Glutamatergic neuron (in vitro differentiated cells): Measurements from ENCODE around the gene STARD10. TPM values are rescaled to one million over a fixed set of nuclear protein-coding genes. Genes with fewer than 3 reads are reported as not detected.

ENCODE experiments used
- DNase-seq: peaks from one replicate; pipeline ENCODE4 v3.0.0; 2022
- H3K27ac Mint-ChIP-seq: one replicate; pipeline ENCODE4 v1.8.0; 2020; ENCODE audit warnings: mild to moderate bottlenecking, mixed read lengths, inconsistent platforms; ENCODE audit not compliant: unreplicated experiment
- H3K27me3 Mint-ChIP-seq: one replicate; pipeline ENCODE4 v1.8.0; 2020; ENCODE audit warnings: mild to moderate bottlenecking, moderate library complexity, mixed read lengths, inconsistent platforms; ENCODE audit not compliant: unreplicated experiment
- H3K36me3 Mint-ChIP-seq: one replicate; pipeline ENCODE4 v1.8.0; 2020; ENCODE audit warnings: mild to moderate bottlenecking, mixed read lengths, inconsistent platforms; ENCODE audit not compliant: unreplicated experiment
- H3K4me1 Mint-ChIP-seq: one replicate; pipeline ENCODE4 v1.8.0; 2020; ENCODE audit warnings: mild to moderate bottlenecking, low read depth, mixed read lengths, inconsistent platforms; ENCODE audit not compliant: unreplicated experiment
- H3K4me3 Mint-ChIP-seq: one replicate; pipeline ENCODE4 v1.8.0; 2020; ENCODE audit warnings: mild to moderate bottlenecking, mixed read lengths, inconsistent platforms; ENCODE audit not compliant: unreplicated experiment
- H3K9me3 Mint-ChIP-seq: one replicate; pipeline ENCODE4 v1.8.0; 2020; ENCODE audit warnings: mild to moderate bottlenecking, moderate library complexity, mixed read lengths, inconsistent platforms; ENCODE audit not compliant: unreplicated experiment
- total RNA-seq: library from RNA; stranded (reverse); fragmentation: NEBNext Ultra II Directional; extraction: Animal tissue kit (Norgen Biotek cat#: 25700); gene quantifications from one replicate; pipeline ENCODE4 v1.2.1, GENCODE V29; 2021; ENCODE audit not compliant: unreplicated experiment
- TF ChIP-seq, protein P1 (sequence below): fragments of 200-600 bp; sonication (generic); IDR thresholded peaks from one replicate; pipeline ENCODE4 v1.5.0; 2021; ENCODE audit not compliant: partially characterized antibody, unreplicated experiment

Gene STARD10
- total RNA-seq, 1 donor from 2014 or later = 13.5 TPM

DNA sequence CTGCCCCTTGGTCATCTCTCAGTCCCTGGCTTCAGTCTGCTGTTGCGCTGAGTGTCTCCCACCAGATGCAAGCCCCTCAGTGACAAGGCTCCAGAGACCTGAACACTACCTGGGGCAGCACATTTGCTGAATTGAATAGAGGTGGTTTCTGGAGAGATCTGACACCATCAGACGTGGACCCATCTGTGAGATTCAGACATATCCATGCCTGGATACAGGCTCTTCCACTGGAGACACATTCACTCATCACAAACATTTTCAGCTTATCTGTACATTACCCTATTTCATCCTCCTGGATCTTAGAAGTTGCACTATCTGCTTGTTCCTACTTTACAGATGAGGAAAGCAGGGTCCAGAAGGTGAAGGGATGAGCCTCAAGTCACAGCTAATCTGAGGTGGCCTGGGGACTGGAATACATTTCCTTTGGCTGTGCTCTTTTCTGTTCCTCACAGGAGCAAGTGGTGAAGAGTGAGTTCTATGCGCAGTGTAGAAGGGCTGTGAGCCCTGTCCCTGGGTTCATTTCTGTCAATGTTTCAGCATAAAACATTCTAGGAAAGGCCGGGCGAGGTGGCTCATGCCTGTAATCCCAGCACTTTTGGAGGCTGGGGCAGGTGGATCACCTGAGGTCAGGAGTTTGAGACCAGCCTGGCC lies 39.4 kb upstream of the STARD10 start:
- TF ChIP-seq, protein P1, sequence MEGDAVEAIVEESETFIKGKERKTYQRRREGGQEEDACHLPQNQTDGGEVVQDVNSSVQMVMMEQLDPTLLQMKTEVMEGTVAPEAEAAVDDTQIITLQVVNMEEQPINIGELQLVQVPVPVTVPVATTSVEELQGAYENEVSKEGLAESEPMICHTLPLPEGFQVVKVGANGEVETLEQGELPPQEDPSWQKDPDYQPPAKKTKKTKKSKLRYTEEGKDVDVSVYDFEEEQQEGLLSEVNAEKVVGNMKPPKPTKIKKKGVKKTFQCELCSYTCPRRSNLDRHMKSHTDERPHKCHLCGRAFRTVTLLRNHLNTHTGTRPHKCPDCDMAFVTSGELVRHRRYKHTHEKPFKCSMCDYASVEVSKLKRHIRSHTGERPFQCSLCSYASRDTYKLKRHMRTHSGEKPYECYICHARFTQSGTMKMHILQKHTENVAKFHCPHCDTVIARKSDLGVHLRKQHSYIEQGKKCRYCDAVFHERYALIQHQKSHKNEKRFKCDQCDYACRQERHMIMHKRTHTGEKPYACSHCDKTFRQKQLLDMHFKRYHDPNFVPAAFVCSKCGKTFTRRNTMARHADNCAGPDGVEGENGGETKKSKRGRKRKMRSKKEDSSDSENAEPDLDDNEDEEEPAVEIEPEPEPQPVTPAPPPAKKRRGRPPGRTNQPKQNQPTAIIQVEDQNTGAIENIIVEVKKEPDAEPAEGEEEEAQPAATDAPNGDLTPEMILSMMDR = no peak
- H3K4me1 Mint-ChIP-seq = peaks cover 11% of the 10 kb centered on the region
- no peaks in the 10 kb centered on the region for H3K9me3 Mint-ChIP-seq
- no peak for DNase-seq
- H3K27me3 Mint-ChIP-seq = peaks cover 1% of the 10 kb centered on the region
- no peak overlapping the region for H3K27ac Mint-ChIP-seq
- H3K36me3 Mint-ChIP-seq = no peaks in the 10 kb centered on the region
- no peak overlapping the region for H3K4me3 Mint-ChIP-seq

DNA sequence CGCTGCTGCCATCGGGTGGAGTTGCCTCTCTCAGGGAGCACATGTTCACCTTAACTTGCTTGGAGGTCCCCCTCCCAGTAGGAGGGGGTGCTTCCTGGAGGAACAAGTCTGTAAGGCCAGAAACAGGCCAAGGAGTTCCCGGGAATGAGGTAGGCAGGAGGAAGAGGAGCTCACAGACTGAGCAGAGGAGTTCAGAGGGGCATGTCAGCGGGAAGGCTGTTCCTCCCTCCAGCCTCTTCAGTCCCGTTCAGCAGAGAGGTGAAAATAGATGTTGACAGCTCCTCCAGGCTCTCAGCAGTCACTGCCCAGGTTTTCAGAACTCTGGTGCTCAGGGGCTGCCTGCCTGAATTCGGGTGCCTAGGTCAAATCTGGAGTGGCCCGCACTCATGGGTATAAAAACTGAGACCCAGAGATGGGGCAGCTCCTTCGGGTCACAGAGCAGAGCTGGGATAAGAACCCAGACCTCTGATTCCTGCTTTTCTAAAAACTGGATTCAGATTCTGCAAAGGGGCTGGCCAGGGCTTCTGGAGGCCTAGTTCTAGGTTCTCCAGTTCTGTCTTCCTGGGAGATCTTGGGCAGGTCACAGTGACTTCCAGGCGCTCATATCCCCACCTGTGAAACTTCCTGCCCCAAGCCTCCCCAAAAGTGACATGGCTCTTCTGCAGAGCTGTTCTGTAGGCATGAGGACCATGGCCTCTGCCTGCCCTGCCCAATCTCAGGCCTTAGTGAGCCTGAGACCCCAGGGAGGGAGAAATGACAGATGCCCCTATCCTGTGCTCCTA lies 38.6 kb upstream of the STARD10 start:
- TF ChIP-seq, protein P1 = no peak
- H3K4me3 Mint-ChIP-seq = no peak overlapping the region
- no peak overlapping the region for H3K27ac Mint-ChIP-seq
- DNase-seq = no peak
- H3K36me3 Mint-ChIP-seq = no peaks in the 10 kb centered on the region
- peaks cover 1% of the 10 kb centered on the region for H3K27me3 Mint-ChIP-seq
- H3K9me3 Mint-ChIP-seq = no peaks in the 10 kb centered on the region
- H3K4me1 Mint-ChIP-seq = peaks cover 11% of the 10 kb centered on the region

DNA sequence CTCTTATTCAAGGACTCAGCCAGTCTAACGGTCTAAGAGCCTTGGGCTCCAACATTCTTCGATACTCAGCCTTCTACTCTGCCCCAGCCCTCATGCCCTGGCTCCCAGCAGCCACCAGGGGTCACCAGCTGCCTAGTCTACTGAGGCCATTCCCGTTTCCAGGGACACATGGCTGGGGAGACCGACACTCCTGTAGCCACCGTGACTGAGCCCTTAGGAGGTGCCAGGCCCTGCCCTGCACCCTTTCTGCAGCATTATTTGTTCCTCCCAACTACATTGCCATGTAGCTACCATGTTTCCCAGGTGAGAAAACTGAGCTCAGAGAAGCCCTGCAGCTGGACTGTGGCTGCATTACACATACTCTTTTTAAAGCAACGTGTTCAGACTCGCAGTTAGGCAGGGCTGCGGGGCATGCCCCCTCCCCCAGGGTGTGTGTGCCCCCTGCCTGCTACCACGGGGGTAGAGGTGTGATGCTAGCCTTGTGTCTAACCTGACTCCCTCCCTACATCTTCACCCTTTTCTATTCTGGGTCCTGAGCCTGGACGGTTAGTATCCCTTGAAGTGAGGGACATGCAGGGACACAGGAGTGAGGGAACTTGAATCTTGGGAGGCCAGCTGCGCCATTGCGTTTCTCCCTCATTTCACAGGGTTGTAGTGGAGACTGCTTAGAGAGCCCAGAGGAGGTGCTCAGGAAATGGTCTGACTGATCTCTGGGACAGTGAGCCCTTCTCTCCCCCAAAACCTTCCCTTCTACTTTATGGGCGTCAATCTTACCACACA lies 37.9 kb upstream of the STARD10 start:
- peaks cover 3% of the 10 kb centered on the region for H3K27me3 Mint-ChIP-seq
- no peak overlapping the region for H3K27ac Mint-ChIP-seq
- peaks cover 11% of the 10 kb centered on the region for H3K4me1 Mint-ChIP-seq
- H3K9me3 Mint-ChIP-seq = no peaks in the 10 kb centered on the region
- DNase-seq = peak; percentile 89
- TF ChIP-seq, protein P1 = peak; percentile 88
- no peak overlapping the region for H3K4me3 Mint-ChIP-seq
- no peaks in the 10 kb centered on the region for H3K36me3 Mint-ChIP-seq

- no peaks in the 10 kb centered on the region for H3K36me3 Mint-ChIP-seq
- H3K4me1 Mint-ChIP-seq = peaks cover 6% of the 10 kb centered on the region
- H3K27ac Mint-ChIP-seq = no peak overlapping the region
- no peak for DNase-seq
- H3K9me3 Mint-ChIP-seq = no peaks in the 10 kb centered on the region
- no peak overlapping the region for H3K4me3 Mint-ChIP-seq
- H3K27me3 Mint-ChIP-seq = peaks cover 3% of the 10 kb centered on the region
- TF ChIP-seq, protein P1 = no peak
These were observed 36.2 kb upstream of the STARD10 start for GRCh38 chr11:72829884-72830533.
